SK-N-SH treated with all-trans-retinoic acid at 6 μM for 48 hours (cell line): ENCODE results near the gene SEC61A2.

Source experiments
- CREB5 ChIP-seq: fragments of 250-450 bp; sonication (Bioruptor Pico); IDR thresholded peaks from 2 replicates; pipeline ENCODE4 v1.5.1; 2020; ENCODE audit warnings: low read depth, mild to moderate bottlenecking, moderate library complexity
- RARB ChIP-seq: fragments of 250-450 bp; sonication (Bioruptor Pico); IDR thresholded peaks from 2 replicates; pipeline ENCODE4 v1.8.0; 2021; ENCODE audit warnings: mild to moderate bottlenecking, moderate library complexity
- TCF4 ChIP-seq: fragments of 250-450 bp; sonication (Bioruptor Pico); IDR thresholded peaks from 2 replicates; pipeline ENCODE4 v1.8.0; 2021; ENCODE audit warnings: mild to moderate bottlenecking, moderate library complexity, borderline replicate concordance
- TOX ChIP-seq: fragments of 250-450 bp; sonication (Bioruptor Pico); IDR thresholded peaks from 2 replicates; pipeline ENCODE4 v1.8.0; 2021; ENCODE audit warnings: mild to moderate bottlenecking, moderate library complexity, borderline replicate concordance
- ZNF70 ChIP-seq: fragments of 450-650 bp; formaldehyde crosslinking; IDR thresholded peaks from 2 replicates; pipeline ENCODE4 v1.5.0; 2020; ENCODE audit warnings: mild to moderate bottlenecking, moderate library complexity

- TF ChIP-seq RARB (no peak), TCF4 (no peak), ZNF70 (no peak), CREB5 (CRISPR knock-in tag) (no peak), TOX (CRISPR knock-in tag) (no peak)
Measured at GRCh38 chr10:12184165-12184564, 54.7 kb downstream of the SEC61A2 start.
